Right lobe of liver (tissue), 6 donors: ENCODE data around the gene HDAC4. TPM values are rescaled to one million over a fixed set of nuclear protein-coding genes. Genes with fewer than 3 reads are reported as not detected.

Source experiments
- ATAC-seq, 4 donors: fragments of 200-7000 bp; cut with Tn5 transposase; one replicate each; pipeline ENCODE4 v1.9.1; 2020; ENCODE audit warnings: mild to moderate bottlenecking in 4 of 4, moderate library complexity in 4 of 4
- DNase-seq, 3 donors: peaks; one replicate each; pipeline ENCODE4 v3.0.0-alpha.2; 2020
- H3K27ac ChIP-seq, 3 donors: fragments of 200-600 bp; one replicate each; pipeline ENCODE4 v1.8.0; 2022
- H3K27me3 ChIP-seq, 2 donors: fragments of 200-600 bp; one replicate each; pipeline ENCODE4 v1.8.0; 2022
- H3K36me3 ChIP-seq, 4 donors: fragments of 200-600 bp; sonication (generic) in 1 of 4; one replicate each; pipeline versions ENCODE4 v1.5.1 to v1.8.0; 2017 to 2022; ENCODE audit warnings: control low read depth in 1 of 4
- H3K4me1 ChIP-seq, 4 donors: fragments of 200-600 bp; sonication (generic) in 1 of 4; one replicate each; pipeline versions ENCODE4 v1.5.1 to v1.8.0; 2017 to 2022; ENCODE audit warnings: control low read depth in 1 of 4
- H3K4me3 ChIP-seq, 3 donors: fragments of 200-600 bp; one replicate each; pipeline ENCODE4 v1.8.0; 2022
- H3K9me3 ChIP-seq, 4 donors: fragments of 200-600 bp; sonication (generic) in 1 of 4; one replicate each; pipeline versions ENCODE4 v1.5.1 to v1.8.0; 2017 to 2022; ENCODE audit warnings: control low read depth in 1 of 4
- CTCF ChIP-seq, 4 donors: fragments of 200-600 bp in 3 of 4; fragments of 450-650 bp in 1 of 4; IDR thresholded peaks; one replicate each; pipeline versions ENCODE4 v1.5.1 to v1.8.0; 2016 to 2022; ENCODE audit warnings: antibody characterized with exemption in 4 of 4, mild to moderate bottlenecking in 2 of 4
- POLR2A ChIP-seq: fragments of 450-650 bp; IDR thresholded peaks from one replicate; pipeline ENCODE4 v1.6.1; 2017; ENCODE audit warnings: antibody characterized with exemption, mild to moderate bottlenecking
- WGBS: methylation state at CpG from one replicate; pipeline ENCODE4 v1.1.6; 2018; ENCODE audit warnings: low coverage, low lambda C conversion rate; ENCODE audit not compliant: insufficient coverage; ENCODE audit errors: missing lambda C conversion rate; 5-methylcytosine and 5-hydroxymethylcytosine counted together
- intact Hi-C, 2 donors: fragments of 100-400 bp; cut with DNase I; formaldehyde crosslinking; loops; one replicate each; pipeline versions ENCODE4 v1.11.2 to v1.14.1; 2022
- total RNA-seq, 6 experiments: library from RNA; depleted of rRNA in 2 of 6; stranded (reverse); fragments of >200 nt in 2 of 6; fragmentation: NEBNext Ultra II Directional in 3 of 6; extraction: Animal tissue kit (Norgen Biotek cat#: 25700) in 3 of 6; gene quantifications; one replicate each; pipeline versions ENCODE4 v1.1.0 to v1.2.4, GENCODE V29; 2016 to 2023
- donor health status: DM: no; HTN: yes; CAD: no.
- donor health status: DM: no; HTN: no; CAD: no.
- donor health status: DM: no; HTN: no; CAD: no.
- donor health status: DM: no; HTN: yes; CAD: no.
- donor health status: DM: no; HTN: yes; CAD: no.

HDAC4 gene
- total RNA-seq, 6 experiments from 2014 or later = 8.9 to 22.4 (median 14.7) TPM

- no peak overlapping the region for H3K27ac ChIP-seq
Measured at GRCh38 chr2:239215988-239216613, 184.7 kb downstream of the HDAC4 start.

GRCh38 chr2:239215136-239215925 is 185.5 kb downstream of the HDAC4 start:
- intact Hi-C loops = no loop called here
- no peak overlapping the region for H3K27ac ChIP-seq
- no peak overlapping the region for H3K4me3 ChIP-seq

More at GRCh38 chr2:239215988-239216613, 184.7 kb downstream of the HDAC4 start:
- no peaks in the 10 kb centered on the region for H3K9me3 ChIP-seq
- no peaks in the 10 kb centered on the region for H3K27me3 ChIP-seq
- 92% methylated on average over 7 of the region's 7 CpGs for WGBS
- H3K4me1 ChIP-seq = peaks cover 0 to 4% (median 0%) of the 10 kb centered on the region in 4 donors
- H3K4me3 ChIP-seq = no peak overlapping the region
- no peak for ATAC-seq
- no peaks in the 10 kb centered on the region for H3K36me3 ChIP-seq
- TF ChIP-seq POLR2A = no peak
- DNase-seq = no peak
- intact Hi-C loops = no loop called here

GRCh38 chr2:239214725-239215124 is 186.1 kb downstream of the HDAC4 start:
- intact Hi-C loops = no loop called here
- no peak for TF ChIP-seq CTCF (IDR thresholded peaks at IDR 0.05)
- TF ChIP-seq POLR2A = no peak
- Histone ChIP-seq H3K4me1 (no peaks in the 10 kb centered on the region), H3K27me3 (no peaks in the 10 kb centered on the region), H3K9me3 (no peaks in the 10 kb centered on the region), H3K36me3 (no peaks in the 10 kb centered on the region), H3K4me3 (no peak overlapping the region), H3K27ac (no peak overlapping the region)
- ATAC-seq (no peak), DNase-seq (no peak)
- WGBS = 92% methylated on average over 2 of the region's 9 CpGs

More at GRCh38 chr2:239215136-239215925, 185.5 kb downstream of the HDAC4 start:
- Histone ChIP-seq H3K9me3 (no peaks in the 10 kb centered on the region), H3K27me3 (no peaks in the 10 kb centered on the region), H3K36me3 (no peaks in the 10 kb centered on the region), H3K4me1 (no peaks in the 10 kb centered on the region)
- ATAC-seq (peak in 1 of 4 donors; percentile 14), DNase-seq (no peak)
- TF ChIP-seq CTCF (IDR thresholded peaks at IDR 0.05) = no peak
- TF ChIP-seq POLR2A = no peak
- 90% methylated on average over 11 of the region's 23 CpGs for WGBS

GRCh38 chr2:239213643-239214101 is 187.1 kb downstream of the HDAC4 start:
- no peaks in the 10 kb centered on the region for H3K9me3 ChIP-seq
- H3K27ac ChIP-seq = no peak overlapping the region
- H3K4me3 ChIP-seq = no peak overlapping the region
- DNase-seq (peak in 1 of 3 donors; percentile 29), ATAC-seq (no peak)
- WGBS = 100% methylated on average over 5 of the region's 7 CpGs
- intact Hi-C loops = no loop called here
- no peaks in the 10 kb centered on the region for H3K4me1 ChIP-seq
- H3K27me3 ChIP-seq = no peaks in the 10 kb centered on the region
- TF ChIP-seq POLR2A (no peak), CTCF (IDR thresholded peaks at IDR 0.05) (no peak)
- H3K36me3 ChIP-seq = no peaks in the 10 kb centered on the region
